ENCODE measurements around the gene TLK2. TPM values are rescaled to one million over a fixed set of nuclear protein-coding genes. Genes with fewer than 3 reads are reported as not detected.
A peak's percentile ranks its signal among the peaks of the same experiment; 100 is the strongest.

TLK2 gene
- total RNA-seq, 1 experiment from 2014 or later: 54.7 TPM

DNA sequence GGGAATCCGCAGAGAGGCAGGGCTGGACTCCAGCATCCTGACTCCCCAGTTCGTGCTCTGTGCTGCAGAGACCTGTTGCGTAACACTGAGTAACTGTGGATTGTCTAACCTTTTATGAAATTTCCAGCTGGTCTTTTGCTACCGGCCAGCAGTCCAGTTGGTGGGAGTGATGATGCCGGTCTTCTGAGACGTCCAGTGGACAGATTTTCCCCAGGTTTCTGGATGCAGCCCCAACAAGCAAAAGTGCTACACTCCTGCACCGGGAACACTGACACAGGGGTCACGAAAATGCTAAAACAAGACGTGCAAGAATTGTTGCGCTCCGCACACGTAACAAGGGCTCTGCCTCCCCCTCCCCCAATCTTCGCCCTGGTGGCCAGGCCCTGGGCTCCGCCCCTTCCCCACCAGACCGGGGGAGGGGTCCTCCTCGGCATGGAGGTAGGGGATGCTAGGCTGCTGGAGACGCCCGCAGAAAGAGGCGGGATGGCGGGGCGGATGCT is 148.1 kb downstream of the TLK2 start:
- Histone ChIP-seq H3K4me3 (ENCODE audit: low read depth, low read length, poor library complexity, severe bottlenecking) (peak overlapping the region; percentile 88), H3K27me3 (replicated peaks; ENCODE audit: insufficient read depth, low read depth, low read length, poor library complexity) (no peaks in the 10 kb centered on the region), H3K36me3 (ENCODE audit: insufficient read depth, low read length, poor library complexity, severe bottlenecking) (no peaks in the 10 kb centered on the region), H3K9me3 (ENCODE audit: low read depth, low read length, poor library complexity, severe bottlenecking) (no peaks in the 10 kb centered on the region), H3K4me1 (ENCODE audit: insufficient read depth, low read length, poor library complexity, severe bottlenecking) (peaks cover 21% of the 10 kb centered on the region), H3K27ac (ENCODE audit: low read depth, low read length, poor library complexity, severe bottlenecking) (peak overlapping the region; percentile 90)
- TF ChIP-seq, protein P1, sequence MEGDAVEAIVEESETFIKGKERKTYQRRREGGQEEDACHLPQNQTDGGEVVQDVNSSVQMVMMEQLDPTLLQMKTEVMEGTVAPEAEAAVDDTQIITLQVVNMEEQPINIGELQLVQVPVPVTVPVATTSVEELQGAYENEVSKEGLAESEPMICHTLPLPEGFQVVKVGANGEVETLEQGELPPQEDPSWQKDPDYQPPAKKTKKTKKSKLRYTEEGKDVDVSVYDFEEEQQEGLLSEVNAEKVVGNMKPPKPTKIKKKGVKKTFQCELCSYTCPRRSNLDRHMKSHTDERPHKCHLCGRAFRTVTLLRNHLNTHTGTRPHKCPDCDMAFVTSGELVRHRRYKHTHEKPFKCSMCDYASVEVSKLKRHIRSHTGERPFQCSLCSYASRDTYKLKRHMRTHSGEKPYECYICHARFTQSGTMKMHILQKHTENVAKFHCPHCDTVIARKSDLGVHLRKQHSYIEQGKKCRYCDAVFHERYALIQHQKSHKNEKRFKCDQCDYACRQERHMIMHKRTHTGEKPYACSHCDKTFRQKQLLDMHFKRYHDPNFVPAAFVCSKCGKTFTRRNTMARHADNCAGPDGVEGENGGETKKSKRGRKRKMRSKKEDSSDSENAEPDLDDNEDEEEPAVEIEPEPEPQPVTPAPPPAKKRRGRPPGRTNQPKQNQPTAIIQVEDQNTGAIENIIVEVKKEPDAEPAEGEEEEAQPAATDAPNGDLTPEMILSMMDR (conservative IDR thresholded peaks at IDR 0.05; ENCODE audit: low read depth, low read length): no peak
- no peak for TF ChIP-seq EZH2 (IDR thresholded peaks at IDR 0.05; ENCODE audit: borderline replicate concordance, low read depth, low read length, poor library complexity, severe bottlenecking)
- ChIA-PET CTCF (no interaction called here), POLR2A (ENCODE audit: low non-redundant PET) (no interaction called here)
- no TSS peak for BruUV-seq (replicated peaks)
- intact Hi-C loops (cut with micrococcal nuclease; ENCODE audit: unreplicated experiment): no loop called here
- peak; percentile 63 for DNase-seq (ENCODE audit: low spot score)

DNA sequence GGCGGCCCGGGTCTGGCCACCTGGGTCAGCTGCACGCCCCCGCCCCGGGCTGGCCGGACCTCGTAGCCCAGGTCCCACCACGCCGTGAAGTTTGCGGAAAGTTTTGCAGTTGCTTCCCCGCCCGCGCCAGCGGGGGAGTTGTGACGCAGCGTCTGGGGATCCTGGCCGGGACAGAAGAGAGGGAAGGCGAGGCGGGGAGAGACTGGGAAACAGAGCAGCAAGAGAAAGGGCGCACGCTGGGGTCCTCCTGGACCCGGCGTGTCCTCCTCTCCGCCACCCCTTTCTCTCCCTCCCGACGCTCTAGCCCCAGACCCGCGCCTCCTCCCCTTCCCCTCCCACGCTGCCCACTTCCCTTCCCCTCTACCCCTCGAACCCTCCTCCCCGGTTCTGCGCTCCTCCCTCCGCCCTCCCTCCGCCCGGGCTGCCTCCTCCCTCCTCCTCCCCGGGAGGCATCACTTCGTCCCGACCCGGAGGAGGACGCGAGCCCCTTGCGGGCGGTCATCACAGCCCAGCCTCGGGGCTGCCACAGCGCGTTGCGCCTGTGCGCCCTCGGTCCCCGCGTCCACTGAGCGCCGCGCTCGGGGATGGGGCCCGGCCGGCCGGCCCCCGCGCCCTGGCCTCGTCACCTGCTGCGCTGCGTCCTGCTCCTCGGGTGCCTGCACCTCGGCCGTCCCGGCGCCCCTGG is 148.7 kb downstream of the TLK2 start, which contains the start of gene MRC2:
Gene MRC2, plus strand, starts transcription at position 452 of the 685 bp plus-strand sequence. Its CDS starts 133 bp downstream, at position 585.
- no TSS peak for BruUV-seq (replicated peaks)
- TF ChIP-seq, protein P1 (conservative IDR thresholded peaks at IDR 0.05; ENCODE audit: low read depth, low read length): no peak
- TF ChIP-seq EZH2 (IDR thresholded peaks at IDR 0.05; ENCODE audit: borderline replicate concordance, low read depth, low read length, poor library complexity, severe bottlenecking): no peak
- DNase-seq (ENCODE audit: low spot score): peak; percentile 80
- Histone ChIP-seq H3K4me1 (ENCODE audit: insufficient read depth, low read length, poor library complexity, severe bottlenecking) (peaks cover 25% of the 10 kb centered on the region), H3K9me3 (ENCODE audit: low read depth, low read length, poor library complexity, severe bottlenecking) (no peaks in the 10 kb centered on the region), H3K27me3 (replicated peaks; ENCODE audit: insufficient read depth, low read depth, low read length, poor library complexity) (no peaks in the 10 kb centered on the region), H3K36me3 (ENCODE audit: insufficient read depth, low read length, poor library complexity, severe bottlenecking) (no peaks in the 10 kb centered on the region), H3K4me3 (ENCODE audit: low read depth, low read length, poor library complexity, severe bottlenecking) (peak within 1 kb of the TSS; percentile 88), H3K27ac (ENCODE audit: low read depth, low read length, poor library complexity, severe bottlenecking) (peak within 1 kb of the TSS; percentile 90)
- intact Hi-C loops (cut with micrococcal nuclease; ENCODE audit: unreplicated experiment): no loop called here
- CTCF ChIA-PET: no interaction called here
- POLR2A ChIA-PET (ENCODE audit: low non-redundant PET): no interaction called here

DNA sequence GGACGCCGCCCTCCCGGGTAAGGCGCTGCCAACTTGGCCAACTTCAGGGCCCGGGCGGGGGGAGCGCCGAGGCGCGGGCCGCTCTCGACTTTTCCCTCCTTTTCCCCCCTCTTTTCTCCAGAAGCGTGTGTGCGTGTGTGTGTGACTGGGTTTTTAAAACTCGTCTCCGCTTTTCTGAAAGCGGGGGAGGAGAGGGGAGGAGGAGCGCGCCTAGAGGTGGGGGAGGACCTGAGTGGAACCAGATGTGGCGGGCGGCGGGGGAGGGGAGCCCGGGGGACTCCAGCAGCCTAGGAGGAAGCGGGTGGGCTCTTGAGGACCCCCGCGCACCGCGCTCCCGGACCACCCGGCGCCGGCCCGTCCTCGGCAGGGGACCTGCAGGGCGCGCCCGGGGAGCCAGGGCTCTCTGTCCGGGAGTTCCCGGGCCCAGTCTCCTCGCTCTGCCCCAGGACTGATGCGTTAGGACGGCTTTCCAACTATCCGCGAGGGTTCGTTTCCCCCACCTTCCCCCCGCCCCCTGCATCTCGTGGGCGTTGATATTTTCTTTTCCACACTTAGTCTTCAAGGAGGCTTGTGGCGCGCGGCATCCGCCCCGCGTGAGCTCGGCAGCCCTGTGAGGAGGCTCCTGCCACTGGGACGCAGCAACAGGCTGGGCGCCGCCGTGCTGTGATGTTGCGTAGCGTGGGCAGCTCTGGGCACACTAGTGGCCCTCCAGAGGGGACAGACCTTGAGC is 149.4 kb downstream of the TLK2 start:
- no peaks in the 10 kb centered on the region for H3K36me3 ChIP-seq (ENCODE audit: insufficient read depth, low read length, poor library complexity, severe bottlenecking)
- ChIA-PET POLR2A (ENCODE audit: low non-redundant PET) (interaction anchor here (0.6 kb wide), 1 partner anchor 12 kb away, joined by 5 read pairs; no protein-coding TSS in a partner anchor), CTCF (no interaction called here)
- DNase-seq (ENCODE audit: low spot score): peak; percentile 87
- H3K27ac ChIP-seq (ENCODE audit: low read depth, low read length, poor library complexity, severe bottlenecking): peak overlapping the region; percentile 90
- H3K4me1 ChIP-seq (ENCODE audit: insufficient read depth, low read length, poor library complexity, severe bottlenecking): peaks cover 32% of the 10 kb centered on the region
- H3K4me3 ChIP-seq (ENCODE audit: low read depth, low read length, poor library complexity, severe bottlenecking): peak overlapping the region; percentile 88
- no peaks in the 10 kb centered on the region for H3K27me3 ChIP-seq (replicated peaks; ENCODE audit: insufficient read depth, low read depth, low read length, poor library complexity)
- no TSS peak for BruUV-seq (replicated peaks)
- H3K9me3 ChIP-seq (ENCODE audit: low read depth, low read length, poor library complexity, severe bottlenecking): no peaks in the 10 kb centered on the region
- TF ChIP-seq, protein P1 (conservative IDR thresholded peaks at IDR 0.05; ENCODE audit: low read depth, low read length): no peak
- no peak for TF ChIP-seq EZH2 (IDR thresholded peaks at IDR 0.05; ENCODE audit: borderline replicate concordance, low read depth, low read length, poor library complexity, severe bottlenecking)
- intact Hi-C loops (cut with micrococcal nuclease; ENCODE audit: unreplicated experiment): no loop called here

Data from A673 (cell line).